ENCODE measurements around the gene SCN2A.

- TF ChIP-seq TAF1 (IDR thresholded peaks at IDR 0.05; ENCODE audit: low read depth, low read length) (no peak), SPI1 (IDR thresholded peaks at IDR 0.05; ENCODE audit: low read depth, low read length) (no peak)
Measured at GRCh38 chr2:165245081-165245793, 6.0 kb downstream of the SCN2A start.

All from GM12891 (cell line).